Astrocyte (in vitro differentiated cells and primary cell): Measurements from ENCODE around the gene KRT79. TPM values are rescaled to one million over a fixed set of nuclear protein-coding genes. Genes with fewer than 3 reads are reported as not detected.

ENCODE experiments used
- DNase-seq: peaks from one replicate; pipeline ENCODE4 v3.0.0-alpha.2; 2010; ENCODE audit warnings: low read depth
- FAIRE-seq: peaks from 2 replicates; lab custom pipeline; 2011; peaks lifted over from hg19 to GRCh38; lab: Jason Lieb, UNC
- H2AFZ ChIP-seq: 2 replicates; pipeline ENCODE4 v1.6.0; 2012; ENCODE audit warnings: low read depth, low read length, inconsistent platforms
- H3K27ac ChIP-seq: 2 replicates; pipeline ENCODE4 v1.5.1; 2011; ENCODE audit warnings: low read depth, low read length, inconsistent platforms
- H3K27me3 ChIP-seq: 2 replicates; pipeline ENCODE4 v1.6.0; 2011; ENCODE audit warnings: low read length, inconsistent platforms; ENCODE audit not compliant: insufficient read depth
- H3K36me3 ChIP-seq: 2 replicates; pipeline ENCODE4 v1.5.1; 2011; ENCODE audit warnings: low read length, inconsistent platforms; ENCODE audit not compliant: insufficient read depth
- H3K4me1 ChIP-seq: 2 replicates; pipeline ENCODE4 v1.5.1; 2011; ENCODE audit warnings: low read length, inconsistent platforms; ENCODE audit not compliant: insufficient read depth
- H3K4me2 ChIP-seq: 2 replicates; pipeline ENCODE4 v1.6.0; 2012; ENCODE audit warnings: low read length, inconsistent platforms
- H3K4me3 ChIP-seq: 2 replicates; pipeline ENCODE4 v1.5.1; 2011; ENCODE audit warnings: low read depth, mild to moderate bottlenecking, low read length, inconsistent platforms; ENCODE audit not compliant: insufficient read depth
- H3K79me2 ChIP-seq: 2 replicates; pipeline ENCODE4 v1.6.0; 2012; ENCODE audit warnings: mild to moderate bottlenecking, low read length, inconsistent platforms; ENCODE audit not compliant: insufficient read depth
- H3K9ac ChIP-seq: 2 replicates; pipeline ENCODE4 v1.6.0; 2012; ENCODE audit warnings: mild to moderate bottlenecking, low read length, inconsistent platforms
- H3K9me3 ChIP-seq: 2 replicates; pipeline ENCODE4 v1.5.1; 2012; ENCODE audit warnings: low read depth, mild to moderate bottlenecking, low read length, inconsistent platforms; ENCODE audit not compliant: insufficient read depth
- H4K20me1 ChIP-seq: 2 replicates; pipeline ENCODE4 v1.6.0; 2012; ENCODE audit warnings: low read length, inconsistent platforms; ENCODE audit not compliant: insufficient read depth
- H3K27ac Mint-ChIP-seq: one replicate; pipeline ENCODE4 v1.8.0; 2021; ENCODE audit warnings: mild to moderate bottlenecking, mixed read lengths; ENCODE audit not compliant: unreplicated experiment
- H3K27me3 Mint-ChIP-seq: one replicate; pipeline ENCODE4 v1.8.0; 2021; ENCODE audit warnings: low read depth, mixed read lengths; ENCODE audit not compliant: unreplicated experiment
- H3K36me3 Mint-ChIP-seq: one replicate; pipeline ENCODE4 v1.8.0; 2021; ENCODE audit warnings: low read depth, mixed read lengths; ENCODE audit not compliant: unreplicated experiment
- H3K4me1 Mint-ChIP-seq: one replicate; pipeline ENCODE4 v1.8.0; 2021; ENCODE audit warnings: low read depth, mixed read lengths; ENCODE audit not compliant: unreplicated experiment
- H3K4me3 Mint-ChIP-seq: one replicate; pipeline ENCODE4 v1.8.0; 2021; ENCODE audit warnings: mild to moderate bottlenecking, moderate library complexity, mixed read lengths; ENCODE audit not compliant: unreplicated experiment
- H3K9me3 Mint-ChIP-seq: one replicate; pipeline ENCODE4 v1.8.0; 2021; ENCODE audit warnings: mild to moderate bottlenecking, mixed read lengths; ENCODE audit not compliant: unreplicated experiment
- EZH2 ChIP-seq: IDR thresholded peaks from 2 replicates; pipeline ENCODE4 v1.6.1; 2012; ENCODE audit warnings: mild to moderate bottlenecking, low read length, inconsistent platforms; ENCODE audit not compliant: insufficient read depth
- total RNA-seq: library from RNA; stranded (reverse); gene quantifications from 2 replicates; pipeline ENCODE4 v1.2.1, GENCODE V29; 2021
- TF ChIP-seq, protein P1 (sequence below): IDR thresholded peaks from 2 replicates; pipeline ENCODE4 v1.5.1; 2011; ENCODE audit warnings: low read depth, mild to moderate bottlenecking, inconsistent platforms, low read length, moderate library complexity; ENCODE audit not compliant: insufficient read depth

KRT79 gene
- total RNA-seq, 1 donor from 2014 or later, result 0.50 TPM

- peaks cover 23% of the 10 kb centered on the region for H3K4me1 ChIP-seq
- H3K9me3 ChIP-seq, result no peaks in the 10 kb centered on the region
- H3K9me3 Mint-ChIP-seq, result no peaks in the 10 kb centered on the region
- H3K27me3 Mint-ChIP-seq, result peaks cover 4% of the 10 kb centered on the region
- peaks cover 24% of the 10 kb centered on the region for H3K4me1 Mint-ChIP-seq
- no peak for TF ChIP-seq EZH2
- TF ChIP-seq, protein P1, sequence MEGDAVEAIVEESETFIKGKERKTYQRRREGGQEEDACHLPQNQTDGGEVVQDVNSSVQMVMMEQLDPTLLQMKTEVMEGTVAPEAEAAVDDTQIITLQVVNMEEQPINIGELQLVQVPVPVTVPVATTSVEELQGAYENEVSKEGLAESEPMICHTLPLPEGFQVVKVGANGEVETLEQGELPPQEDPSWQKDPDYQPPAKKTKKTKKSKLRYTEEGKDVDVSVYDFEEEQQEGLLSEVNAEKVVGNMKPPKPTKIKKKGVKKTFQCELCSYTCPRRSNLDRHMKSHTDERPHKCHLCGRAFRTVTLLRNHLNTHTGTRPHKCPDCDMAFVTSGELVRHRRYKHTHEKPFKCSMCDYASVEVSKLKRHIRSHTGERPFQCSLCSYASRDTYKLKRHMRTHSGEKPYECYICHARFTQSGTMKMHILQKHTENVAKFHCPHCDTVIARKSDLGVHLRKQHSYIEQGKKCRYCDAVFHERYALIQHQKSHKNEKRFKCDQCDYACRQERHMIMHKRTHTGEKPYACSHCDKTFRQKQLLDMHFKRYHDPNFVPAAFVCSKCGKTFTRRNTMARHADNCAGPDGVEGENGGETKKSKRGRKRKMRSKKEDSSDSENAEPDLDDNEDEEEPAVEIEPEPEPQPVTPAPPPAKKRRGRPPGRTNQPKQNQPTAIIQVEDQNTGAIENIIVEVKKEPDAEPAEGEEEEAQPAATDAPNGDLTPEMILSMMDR, result no peak
- no peak overlapping the region for H2AFZ ChIP-seq
- H3K36me3 Mint-ChIP-seq, result no peaks in the 10 kb centered on the region
- H3K27me3 ChIP-seq, result no peaks in the 10 kb centered on the region
- no peak for FAIRE-seq
- no peak for DNase-seq
- no peak overlapping the region for H3K4me2 ChIP-seq
- no peaks in the 10 kb centered on the region for H3K79me2 ChIP-seq
- H3K4me3 Mint-ChIP-seq, result no peak overlapping the region
- H3K36me3 ChIP-seq, result no peaks in the 10 kb centered on the region
- no peak overlapping the region for H3K9ac ChIP-seq
- H3K27ac ChIP-seq, result no peak overlapping the region
- no peak overlapping the region for H3K4me3 ChIP-seq
- H3K27ac Mint-ChIP-seq, result no peak overlapping the region
- no peaks in the 10 kb centered on the region for H4K20me1 ChIP-seq
Measured at GRCh38 chr12:52867642-52868041, 33.5 kb upstream of the KRT79 start.

DNA sequence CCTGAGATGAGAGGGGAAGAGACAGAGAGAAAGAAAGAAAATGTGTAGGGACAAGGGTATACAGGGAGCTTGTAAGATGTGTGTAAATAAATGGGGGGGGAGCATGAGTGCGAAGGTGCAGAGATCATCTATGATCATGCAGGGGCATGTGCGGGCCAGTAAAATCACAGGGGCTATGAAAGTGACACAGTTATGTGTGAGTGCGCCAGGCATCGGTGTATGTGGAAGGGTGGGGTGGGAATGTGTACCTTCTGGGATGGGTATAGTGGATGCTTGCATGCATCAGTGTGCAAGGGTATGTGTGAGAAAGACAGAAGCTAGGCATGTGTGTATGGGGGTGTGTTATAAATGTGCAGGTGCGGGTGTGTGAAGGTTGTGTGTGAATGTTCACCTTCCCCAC is 33.0 kb upstream of the KRT79 start:
- no peaks in the 10 kb centered on the region for H4K20me1 ChIP-seq
- no peak overlapping the region for H3K4me2 ChIP-seq
- FAIRE-seq, result no peak
- H3K27me3 Mint-ChIP-seq, result peaks cover 4% of the 10 kb centered on the region
- no peak overlapping the region for H2AFZ ChIP-seq
- peaks cover 21% of the 10 kb centered on the region for H3K4me1 ChIP-seq
- no peak overlapping the region for H3K27ac Mint-ChIP-seq
- no peaks in the 10 kb centered on the region for H3K36me3 ChIP-seq
- no peak overlapping the region for H3K4me3 Mint-ChIP-seq
- no peak overlapping the region for H3K27ac ChIP-seq
- H3K4me3 ChIP-seq, result no peak overlapping the region
- no peaks in the 10 kb centered on the region for H3K9me3 Mint-ChIP-seq
- no peaks in the 10 kb centered on the region for H3K79me2 ChIP-seq
- no peak for TF ChIP-seq EZH2
- TF ChIP-seq, protein P1, result no peak
- no peaks in the 10 kb centered on the region for H3K9me3 ChIP-seq
- H3K36me3 Mint-ChIP-seq, result no peaks in the 10 kb centered on the region
- DNase-seq, result no peak
- H3K27me3 ChIP-seq, result no peaks in the 10 kb centered on the region
- H3K9ac ChIP-seq, result no peak overlapping the region
- peaks cover 22% of the 10 kb centered on the region for H3K4me1 Mint-ChIP-seq

DNA sequence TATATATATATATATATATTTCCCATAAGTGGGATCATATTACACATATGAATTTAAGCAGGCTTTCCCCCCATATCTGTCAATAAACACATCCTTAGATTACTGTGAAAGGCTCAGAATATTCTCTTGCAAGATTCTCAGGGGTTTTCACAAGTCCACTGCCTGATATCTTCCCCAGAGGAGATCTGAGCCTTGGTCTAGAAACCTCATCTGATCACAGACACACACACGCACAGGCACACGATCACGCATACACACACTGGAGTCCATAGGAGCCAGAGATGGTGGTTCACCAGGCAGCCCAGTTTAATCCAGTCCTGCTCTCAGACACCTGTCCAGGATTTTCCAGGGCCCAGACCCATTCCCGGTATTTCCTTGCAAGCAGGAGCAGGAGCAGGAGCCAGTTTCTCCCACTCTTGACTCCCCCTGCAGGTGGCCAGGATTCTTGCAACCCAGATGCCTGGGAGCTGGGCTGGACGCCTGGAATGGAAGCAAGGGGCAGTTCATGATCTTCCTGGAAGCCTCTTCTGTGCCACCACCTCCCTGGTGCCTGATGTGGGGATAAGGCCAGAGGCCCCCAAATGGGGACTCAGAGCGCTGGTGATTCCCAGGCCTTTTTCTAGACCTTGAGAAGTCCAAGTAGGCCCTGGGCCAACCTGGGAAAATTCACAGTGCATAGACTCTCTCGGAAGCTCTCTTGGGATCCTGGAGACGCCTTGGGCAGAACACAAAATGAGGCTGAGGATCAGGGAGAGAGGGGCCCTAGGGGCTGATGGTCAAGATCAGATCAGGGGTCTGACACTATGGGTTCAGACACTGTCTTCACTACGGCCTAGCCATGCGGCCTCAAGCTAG is 31.2 kb upstream of the KRT79 start:
- H3K4me3 ChIP-seq, result no peak overlapping the region
- peaks cover 6% of the 10 kb centered on the region for H3K4me1 Mint-ChIP-seq
- H3K27me3 Mint-ChIP-seq, result peaks cover 9% of the 10 kb centered on the region
- no peaks in the 10 kb centered on the region for H3K36me3 Mint-ChIP-seq
- TF ChIP-seq, protein P1, result peak; percentile 81
- TF ChIP-seq EZH2, result no peak
- H3K9ac ChIP-seq, result no peak overlapping the region
- no peaks in the 10 kb centered on the region for H3K9me3 Mint-ChIP-seq
- H3K36me3 ChIP-seq, result no peaks in the 10 kb centered on the region
- no peak overlapping the region for H3K4me3 Mint-ChIP-seq
- H4K20me1 ChIP-seq, result no peaks in the 10 kb centered on the region
- no peak overlapping the region for H3K27ac ChIP-seq
- H3K9me3 ChIP-seq, result no peaks in the 10 kb centered on the region
- no peak overlapping the region for H3K4me2 ChIP-seq
- FAIRE-seq (peak; percentile 20), DNase-seq (peak; percentile 39)
- no peaks in the 10 kb centered on the region for H3K27me3 ChIP-seq
- peaks cover 3% of the 10 kb centered on the region for H3K4me1 ChIP-seq
- H3K27ac Mint-ChIP-seq, result peak overlapping the region; percentile 31
- no peaks in the 10 kb centered on the region for H3K79me2 ChIP-seq
- H2AFZ ChIP-seq, result no peak overlapping the region
